Measurements from ENCODE around the gene SDHAF2. TPM values are rescaled to one million over a fixed set of nuclear protein-coding genes. Genes with fewer than 3 reads are reported as not detected.
"Not testable (repeated sequence)": the region's sequence is repeated elsewhere in the genome, so short reads cannot be mapped to it uniquely, and the experiment has no call there.

The SDHAF2 gene
- total RNA-seq, 1 experiment from 2014 or later, result 43.2 TPM

DNA sequence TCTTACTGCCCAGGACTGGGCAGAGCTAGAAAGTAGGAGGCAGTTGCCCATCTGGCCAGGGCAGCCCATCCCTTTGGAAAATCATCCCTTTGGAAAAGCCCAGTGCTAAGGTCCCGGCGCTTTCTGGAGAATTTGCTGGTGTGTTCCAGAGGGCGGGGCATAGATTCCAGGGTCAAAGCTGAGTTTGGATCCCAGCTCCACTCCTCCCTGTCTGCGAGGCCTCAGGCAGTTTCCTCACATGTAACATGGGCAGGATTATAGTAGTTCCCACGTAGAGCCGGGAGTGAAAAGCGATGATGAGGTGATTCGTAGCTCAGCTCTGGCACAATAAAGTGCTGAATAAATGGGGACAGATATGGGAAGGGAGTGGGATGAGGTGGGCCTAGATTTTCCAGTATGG lies 47.2 kb downstream of the SDHAF2 start:
- in situ Hi-C loops (cut with HindIII; ENCODE audit: low pct_unique_long_range_greater_than_20kb, low sequenced_read_pairs), result no loop called here
- POLR2A ChIA-PET, result interaction anchor here (0.7 kb wide), 1 partner anchor 55 kb away, joined by 7 read pairs; no protein-coding TSS in a partner anchor

DNA sequence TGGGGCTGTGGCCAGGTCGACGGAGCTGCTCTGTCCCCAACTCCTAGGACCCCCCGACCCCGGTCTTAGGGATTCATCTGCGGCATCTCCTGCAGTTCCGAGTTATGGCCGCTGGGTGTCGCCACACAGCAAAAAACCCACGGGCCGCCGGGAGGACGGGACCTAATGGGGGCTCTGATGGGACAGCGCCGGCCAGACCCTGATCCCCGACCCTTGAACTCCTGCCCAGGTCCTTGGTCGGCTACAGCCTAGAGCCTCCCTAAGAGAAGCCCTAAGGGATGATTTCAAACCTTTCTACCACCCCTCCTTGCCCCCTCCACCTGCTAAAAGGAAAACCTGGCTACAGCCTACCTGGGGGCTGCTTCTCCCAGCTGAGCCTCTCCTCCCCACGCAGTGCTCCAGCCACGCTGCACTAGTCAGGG lies 47.8 kb downstream of the SDHAF2 start:
- DNase-seq (ENCODE audit: low read depth, low spot score) (no peak), ATAC-seq (peak; percentile 37; the same call in 1 of the 2 replicates)
- TF ChIP-seq, protein P1, sequence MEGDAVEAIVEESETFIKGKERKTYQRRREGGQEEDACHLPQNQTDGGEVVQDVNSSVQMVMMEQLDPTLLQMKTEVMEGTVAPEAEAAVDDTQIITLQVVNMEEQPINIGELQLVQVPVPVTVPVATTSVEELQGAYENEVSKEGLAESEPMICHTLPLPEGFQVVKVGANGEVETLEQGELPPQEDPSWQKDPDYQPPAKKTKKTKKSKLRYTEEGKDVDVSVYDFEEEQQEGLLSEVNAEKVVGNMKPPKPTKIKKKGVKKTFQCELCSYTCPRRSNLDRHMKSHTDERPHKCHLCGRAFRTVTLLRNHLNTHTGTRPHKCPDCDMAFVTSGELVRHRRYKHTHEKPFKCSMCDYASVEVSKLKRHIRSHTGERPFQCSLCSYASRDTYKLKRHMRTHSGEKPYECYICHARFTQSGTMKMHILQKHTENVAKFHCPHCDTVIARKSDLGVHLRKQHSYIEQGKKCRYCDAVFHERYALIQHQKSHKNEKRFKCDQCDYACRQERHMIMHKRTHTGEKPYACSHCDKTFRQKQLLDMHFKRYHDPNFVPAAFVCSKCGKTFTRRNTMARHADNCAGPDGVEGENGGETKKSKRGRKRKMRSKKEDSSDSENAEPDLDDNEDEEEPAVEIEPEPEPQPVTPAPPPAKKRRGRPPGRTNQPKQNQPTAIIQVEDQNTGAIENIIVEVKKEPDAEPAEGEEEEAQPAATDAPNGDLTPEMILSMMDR (IDR thresholded peaks at IDR 0.05), result peak; percentile 96
- no peak for TF ChIP-seq SIN3A (IDR thresholded peaks at IDR 0.05; ENCODE audit: borderline replicate concordance, insufficient read depth, low read depth, low read length)
- Histone ChIP-seq H3K4me3 (ENCODE audit: low read depth in 2 of 2, low read length in 2 of 2) (no peak overlapping the region), H3K9me3 (ENCODE audit: control insufficient read depth, insufficient read depth, low read depth, low read length) (no peaks in the 10 kb centered on the region), H3K27ac (ENCODE audit: low read length) (no peak overlapping the region), H3K36me3 (ENCODE audit: control insufficient read depth, insufficient read depth, low read length) (no peaks in the 10 kb centered on the region), H3K27me3 (ENCODE audit: control insufficient read depth, insufficient read depth, low read length) (no peaks in the 10 kb centered on the region), H3K4me1 (ENCODE audit: control insufficient read depth, insufficient read depth, low read length) (peaks cover 3% of the 10 kb centered on the region; the same call in 1 of the 2 replicates)
- in situ Hi-C loops (cut with HindIII; ENCODE audit: low pct_unique_long_range_greater_than_20kb, low sequenced_read_pairs) (no loop called here), intact Hi-C loops (cut with micrococcal nuclease; ENCODE audit: unreplicated experiment) (loop anchor here (1.0 to 5.0 kb wide), 2 partner anchors 39 to 150 kb away; no protein-coding TSS in a partner anchor)
- POLR2A ChIA-PET, result no interaction called here
- no TSS peak for BruUV-seq (replicated peaks)
- CTCF ChIA-PET, result interaction anchor here (0.6 to 2.9 kb wide), 4 partner anchors 37 to 160 kb away, joined by 3 to 31 read pairs (median 3); no protein-coding TSS in a partner anchor

More for the DNA sequence above, 47.2 kb downstream of the SDHAF2 start:
- ATAC-seq, result 0 out of 2 replicates have a peak, but pooled peaks have one; percentile 3
- DNase-seq (ENCODE audit: low read depth, low spot score), result no peak
- Histone ChIP-seq H3K4me1 (ENCODE audit: control insufficient read depth, insufficient read depth, low read length) (peaks cover 3% of the 10 kb centered on the region; the same call in 1 of the 2 replicates), H3K36me3 (ENCODE audit: control insufficient read depth, insufficient read depth, low read length) (no peaks in the 10 kb centered on the region), H3K27me3 (ENCODE audit: control insufficient read depth, insufficient read depth, low read length) (no peaks in the 10 kb centered on the region), H3K4me3 (ENCODE audit: low read depth in 2 of 2, low read length in 2 of 2) (no peak overlapping the region), H3K9me3 (ENCODE audit: control insufficient read depth, insufficient read depth, low read depth, low read length) (no peaks in the 10 kb centered on the region), H3K27ac (ENCODE audit: low read length) (no peak overlapping the region)
- no TSS peak for BruUV-seq (replicated peaks)
- CTCF ChIA-PET, result interaction anchor here (0.6 to 2.9 kb wide), 3 partner anchors 37 to 160 kb away, joined by 3 to 31 read pairs (median 3); no protein-coding TSS in a partner anchor
- intact Hi-C loops (cut with micrococcal nuclease; ENCODE audit: unreplicated experiment), result loop anchor here (5.0 kb wide), 1 partner anchor 150 kb away; no protein-coding TSS in a partner anchor
- TF ChIP-seq, protein P2, sequence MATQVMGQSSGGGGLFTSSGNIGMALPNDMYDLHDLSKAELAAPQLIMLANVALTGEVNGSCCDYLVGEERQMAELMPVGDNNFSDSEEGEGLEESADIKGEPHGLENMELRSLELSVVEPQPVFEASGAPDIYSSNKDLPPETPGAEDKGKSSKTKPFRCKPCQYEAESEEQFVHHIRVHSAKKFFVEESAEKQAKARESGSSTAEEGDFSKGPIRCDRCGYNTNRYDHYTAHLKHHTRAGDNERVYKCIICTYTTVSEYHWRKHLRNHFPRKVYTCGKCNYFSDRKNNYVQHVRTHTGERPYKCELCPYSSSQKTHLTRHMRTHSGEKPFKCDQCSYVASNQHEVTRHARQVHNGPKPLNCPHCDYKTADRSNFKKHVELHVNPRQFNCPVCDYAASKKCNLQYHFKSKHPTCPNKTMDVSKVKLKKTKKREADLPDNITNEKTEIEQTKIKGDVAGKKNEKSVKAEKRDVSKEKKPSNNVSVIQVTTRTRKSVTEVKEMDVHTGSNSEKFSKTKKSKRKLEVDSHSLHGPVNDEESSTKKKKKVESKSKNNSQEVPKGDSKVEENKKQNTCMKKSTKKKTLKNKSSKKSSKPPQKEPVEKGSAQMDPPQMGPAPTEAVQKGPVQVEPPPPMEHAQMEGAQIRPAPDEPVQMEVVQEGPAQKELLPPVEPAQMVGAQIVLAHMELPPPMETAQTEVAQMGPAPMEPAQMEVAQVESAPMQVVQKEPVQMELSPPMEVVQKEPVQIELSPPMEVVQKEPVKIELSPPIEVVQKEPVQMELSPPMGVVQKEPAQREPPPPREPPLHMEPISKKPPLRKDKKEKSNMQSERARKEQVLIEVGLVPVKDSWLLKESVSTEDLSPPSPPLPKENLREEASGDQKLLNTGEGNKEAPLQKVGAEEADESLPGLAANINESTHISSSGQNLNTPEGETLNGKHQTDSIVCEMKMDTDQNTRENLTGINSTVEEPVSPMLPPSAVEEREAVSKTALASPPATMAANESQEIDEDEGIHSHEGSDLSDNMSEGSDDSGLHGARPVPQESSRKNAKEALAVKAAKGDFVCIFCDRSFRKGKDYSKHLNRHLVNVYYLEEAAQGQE (IDR thresholded peaks at IDR 0.05; ENCODE audit: insufficient read depth in 1 of 2, low read depth in 2 of 2, low read length in 1 of 2), result no peak
- TF ChIP-seq POLR2AphosphoS5 (IDR thresholded peaks at IDR 0.05; ENCODE audit: low read depth, low read length) (no peak), SIN3A (IDR thresholded peaks at IDR 0.05; ENCODE audit: borderline replicate concordance, insufficient read depth, low read depth, low read length) (no peak), TCF7L2 (IDR thresholded peaks at IDR 0.05; ENCODE audit: low read depth, low read length) (no peak)
- TF ChIP-seq, protein P1 (IDR thresholded peaks at IDR 0.05), result no peak

DNA sequence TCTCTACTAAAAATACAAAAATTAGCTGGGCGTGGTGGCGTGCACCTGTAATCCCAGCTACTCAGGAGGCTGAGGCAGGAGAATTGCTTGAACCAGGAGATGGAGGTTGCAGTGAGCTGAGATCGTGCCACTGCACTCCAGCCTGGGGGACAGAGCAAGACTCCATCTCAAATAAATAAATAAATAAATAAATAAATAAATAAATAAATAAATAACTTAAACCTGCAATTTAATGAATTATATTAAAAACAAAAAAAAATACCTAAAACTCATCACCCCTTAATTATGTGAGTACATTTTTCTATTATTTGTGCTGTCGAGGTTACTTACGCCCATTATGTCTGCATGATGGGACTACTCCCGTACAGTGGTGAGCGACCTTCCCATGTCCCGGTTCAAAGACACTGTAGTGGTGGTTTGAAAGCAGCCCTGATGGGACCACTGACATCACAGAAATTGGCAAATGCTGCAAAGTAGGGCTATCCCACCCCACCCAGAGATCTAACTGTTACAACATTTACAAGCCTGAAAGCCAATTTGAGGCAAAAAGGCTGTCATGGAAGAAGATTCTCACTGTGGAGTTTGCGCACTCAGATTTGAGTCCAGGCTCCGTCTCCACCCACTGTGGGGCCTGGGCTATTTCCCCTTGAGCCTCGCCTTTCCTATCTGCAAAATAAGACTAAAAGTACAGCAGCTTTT lies 49.6 kb downstream of the SDHAF2 start:
- ATAC-seq; H3K36me3 ChIP-seq (ENCODE audit: control insufficient read depth, insufficient read depth, low read length); H3K4me3 ChIP-seq (ENCODE audit: low read depth in 2 of 2, low read length in 2 of 2); H3K27me3 ChIP-seq (ENCODE audit: control insufficient read depth, insufficient read depth, low read length); H3K9me3 ChIP-seq (ENCODE audit: control insufficient read depth, insufficient read depth, low read depth, low read length); H3K4me1 ChIP-seq (ENCODE audit: control insufficient read depth, insufficient read depth, low read length); DNase-seq (ENCODE audit: low read depth, low spot score); BruUV-seq (replicated peaks); H3K27ac ChIP-seq (ENCODE audit: low read length); in situ Hi-C loops (cut with HindIII; ENCODE audit: low pct_unique_long_range_greater_than_20kb, low sequenced_read_pairs): not testable (repeated sequence)
- POLR2A ChIA-PET, result interaction anchor here (0.6 kb wide), 1 partner anchor 13 kb away, joined by 4 read pairs; no protein-coding TSS in a partner anchor
- intact Hi-C loops (cut with micrococcal nuclease; ENCODE audit: unreplicated experiment), result loop anchor here (5.0 kb wide), 1 partner anchor 148 kb away; no protein-coding TSS in a partner anchor
- CTCF ChIA-PET, result interaction anchor here (0.7 to 2.9 kb wide), 2 partner anchors 26 to 38 kb away, joined by 3 to 31 read pairs; no protein-coding TSS in a partner anchor

Measured in Panc1 (cell line).